HG02973 (cell line): ENCODE data around the gene GPR39.
"Not testable (repeated sequence)": the region's sequence is repeated elsewhere in the genome, so short reads cannot be mapped to it uniquely, and the experiment has no call there.

Experiments
- ATAC-seq: cut with Tn5 transposase; IDR thresholded peaks from one replicate; pipeline ENCODE4 v1.9.1; 2021; ENCODE audit warnings: moderate library complexity; ENCODE audit not compliant: unreplicated experiment

Gene GPR39

DNA sequence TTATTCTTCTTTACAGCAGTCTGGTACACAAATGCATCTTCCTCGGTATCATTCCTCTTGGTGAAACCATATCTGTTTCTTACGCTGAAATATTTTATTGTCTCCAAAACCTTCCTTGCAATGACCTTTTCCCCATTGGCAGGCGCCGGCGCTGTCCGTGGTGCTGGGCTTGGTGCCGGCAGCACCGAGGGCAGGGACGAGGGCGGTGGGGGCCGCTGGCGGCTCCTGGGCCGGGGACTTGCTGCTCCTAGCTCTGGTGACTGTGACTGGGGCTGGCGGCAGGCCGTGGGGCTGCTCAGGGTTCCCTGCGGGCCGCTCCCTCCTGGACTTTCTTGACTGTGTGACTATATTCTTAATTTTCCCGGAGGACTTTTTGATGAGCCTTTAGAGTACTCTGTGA, 72.5 kb downstream of the GPR39 start:
- no peak for ATAC-seq

DNA sequence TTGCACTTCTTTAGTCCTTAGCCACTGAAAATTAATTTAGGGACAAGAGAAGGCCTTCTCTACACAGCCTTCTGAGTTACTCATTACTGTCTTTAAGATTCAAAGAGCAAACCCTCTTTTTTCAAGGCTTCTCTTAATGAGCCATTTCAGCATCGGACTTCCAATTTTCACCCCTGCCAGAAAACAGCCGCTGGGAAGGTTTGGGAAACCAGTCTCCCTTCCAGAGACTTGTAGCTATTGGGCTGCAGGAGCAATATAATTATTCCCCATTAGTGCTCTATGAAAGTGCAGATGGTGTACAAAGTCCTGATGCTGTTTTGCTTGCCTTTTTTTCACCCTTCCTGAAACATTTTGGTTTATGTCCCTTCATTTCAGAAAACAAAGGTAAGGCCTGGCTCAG, 79.3 kb downstream of the GPR39 start:
- no peak for ATAC-seq

DNA sequence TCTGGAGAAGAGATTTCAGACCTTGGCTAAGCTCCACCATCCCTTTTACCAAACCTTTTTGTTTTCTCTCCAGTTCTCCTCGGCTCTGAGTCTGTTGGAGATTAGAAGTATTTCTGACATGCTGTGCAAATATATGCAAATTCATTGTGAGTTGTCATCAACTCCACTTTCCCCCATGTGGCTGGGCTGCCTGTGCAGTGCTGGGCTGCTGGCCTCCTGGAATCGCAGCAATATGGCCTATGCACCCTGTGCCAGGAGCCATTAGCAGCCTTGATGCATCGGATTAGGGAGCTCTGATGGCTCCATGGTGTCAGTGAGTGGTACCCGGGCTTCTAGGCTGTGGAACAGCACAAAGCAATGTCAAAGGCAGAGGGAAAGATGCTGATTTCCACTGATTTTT, 80.0 kb downstream of the GPR39 start:
- ATAC-seq = no peak

DNA sequence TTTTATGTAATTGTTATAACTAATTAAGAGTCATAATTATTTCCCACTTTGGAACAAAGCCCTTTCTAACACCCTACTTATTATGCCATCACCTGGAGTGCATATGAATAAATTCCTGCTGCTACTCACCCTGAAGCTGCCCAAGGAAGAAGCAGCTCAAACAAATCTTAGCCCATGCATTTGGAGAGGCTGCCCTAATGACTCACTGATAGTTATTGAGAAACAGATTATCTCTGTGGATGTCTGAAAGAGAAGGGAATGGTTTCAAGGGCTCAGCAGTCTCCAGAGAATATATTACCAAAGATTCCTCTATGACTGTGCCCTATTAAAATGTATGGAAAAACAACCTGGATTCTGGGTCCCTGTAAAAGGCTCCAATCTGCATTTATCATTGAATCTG, 81.0 kb downstream of the GPR39 start:
- ATAC-seq = no peak

DNA sequence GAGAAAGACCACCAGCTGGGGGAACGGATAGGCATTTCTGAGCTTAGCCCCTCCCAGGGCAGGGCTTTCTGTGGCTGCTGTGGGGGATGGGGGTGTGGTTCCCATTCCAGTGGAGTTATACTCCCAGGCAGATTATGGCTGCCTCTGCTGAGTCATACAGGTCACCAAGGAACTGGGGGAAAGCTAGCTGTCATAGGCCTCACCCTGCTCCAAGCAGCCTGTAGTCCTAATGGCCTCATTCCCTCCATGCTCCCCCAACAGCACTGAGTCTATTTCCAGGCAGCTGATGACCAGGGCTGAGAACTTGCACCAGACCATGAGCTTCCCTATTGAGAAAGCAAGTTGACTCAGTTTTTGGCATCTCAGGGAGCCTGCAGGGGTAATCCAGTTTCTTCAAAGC, 87.1 kb downstream of the GPR39 start:
- no peak for ATAC-seq

DNA sequence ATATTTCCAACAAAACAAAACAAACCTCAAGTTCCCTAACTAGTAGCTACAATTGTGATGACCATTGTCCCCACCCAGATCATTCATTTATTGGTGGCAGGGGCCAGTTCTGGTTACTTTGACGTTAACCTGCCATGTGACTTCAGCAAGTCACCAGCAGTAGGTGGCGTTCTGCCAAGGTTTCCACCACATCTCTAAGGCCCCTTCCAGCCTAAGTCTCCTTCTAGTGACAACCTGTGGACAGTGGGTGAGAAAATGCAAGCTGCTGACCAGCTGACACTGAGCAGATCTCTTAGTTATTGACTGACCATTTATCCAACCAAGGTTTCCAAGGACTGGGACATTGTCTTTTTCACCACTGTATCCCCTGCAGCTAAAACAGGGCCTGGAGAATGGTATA, 98.4 kb downstream of the GPR39 start:
- no peak for ATAC-seq

DNA sequence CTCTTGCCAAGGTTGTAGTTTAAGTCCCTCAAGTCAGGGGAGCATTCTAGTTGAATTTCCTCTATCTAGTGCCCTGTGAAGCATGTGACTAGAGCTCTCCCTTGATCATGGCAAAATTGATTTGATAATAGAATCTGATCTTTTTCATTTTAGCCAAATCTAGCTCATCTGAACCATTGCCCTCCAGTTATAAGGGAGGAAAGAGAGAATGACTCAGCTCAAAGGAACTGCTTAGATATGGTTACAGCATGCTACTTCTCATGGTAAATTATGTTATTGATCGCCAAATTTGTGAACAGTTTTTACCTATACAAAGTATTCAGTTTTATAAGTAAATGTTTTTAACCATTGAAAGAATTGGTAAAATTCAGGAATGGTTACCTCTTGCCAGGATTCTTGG, 100.8 kb downstream of the GPR39 start:
- ATAC-seq = no peak

DNA sequence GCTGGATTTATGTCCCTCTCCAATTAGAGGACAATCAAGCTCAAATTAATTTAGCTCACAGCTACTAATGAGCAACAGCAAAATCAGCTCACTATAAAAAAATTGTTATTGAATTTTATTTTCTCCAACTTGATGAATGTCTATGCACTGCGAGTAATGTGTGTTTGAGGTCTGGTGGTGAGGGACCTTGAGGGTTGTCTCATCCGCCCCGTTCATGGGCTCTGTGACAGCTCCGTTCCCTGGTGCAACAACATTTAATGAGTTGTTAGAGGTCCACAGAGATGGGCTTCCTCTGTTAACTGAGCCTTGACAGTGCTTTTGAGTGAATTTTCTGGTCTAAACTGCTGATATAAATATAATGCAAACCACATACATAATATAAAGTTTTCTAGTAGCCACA, 101.7 kb downstream of the GPR39 start:
- ATAC-seq = no peak

DNA sequence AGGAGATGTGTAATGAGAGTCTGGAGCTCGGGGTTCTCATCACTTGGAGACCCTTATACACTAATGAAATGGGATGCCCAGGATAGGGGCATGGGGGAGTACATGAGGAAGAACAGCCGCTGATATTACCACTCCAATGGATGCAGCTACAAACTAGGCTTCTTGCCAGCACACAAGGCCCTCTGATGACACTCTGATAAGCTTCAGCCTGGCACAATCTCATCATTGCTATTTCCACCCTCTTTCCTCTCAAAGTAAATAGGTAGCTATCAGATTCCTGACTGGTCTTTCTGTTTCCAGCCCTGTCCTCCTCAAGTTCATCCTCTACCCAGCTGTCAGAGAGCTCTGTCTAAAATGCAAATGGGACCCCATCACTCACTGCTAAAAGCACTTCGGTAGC, 103.0 kb downstream of the GPR39 start:
- no peak for ATAC-seq

DNA sequence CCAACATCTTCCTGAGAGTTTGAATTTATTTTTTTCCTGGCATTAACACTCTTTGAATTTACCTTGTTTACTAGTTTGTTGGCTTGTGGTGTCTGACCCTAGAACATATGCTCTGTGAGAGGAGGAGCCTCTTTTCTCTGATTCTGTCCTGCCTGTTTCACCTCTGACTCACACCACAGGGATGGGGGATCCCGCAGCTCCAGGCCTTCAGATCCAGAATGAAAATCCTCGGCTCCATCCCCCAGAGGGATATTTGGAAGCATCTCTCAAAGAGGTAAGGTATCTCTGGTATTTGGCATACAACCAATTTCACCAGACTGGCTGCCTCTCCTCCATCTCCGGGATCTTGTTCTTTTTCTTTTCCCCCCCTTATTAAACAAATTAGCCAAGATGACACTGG, 104.7 kb downstream of the GPR39 start:
- ATAC-seq = no peak

DNA sequence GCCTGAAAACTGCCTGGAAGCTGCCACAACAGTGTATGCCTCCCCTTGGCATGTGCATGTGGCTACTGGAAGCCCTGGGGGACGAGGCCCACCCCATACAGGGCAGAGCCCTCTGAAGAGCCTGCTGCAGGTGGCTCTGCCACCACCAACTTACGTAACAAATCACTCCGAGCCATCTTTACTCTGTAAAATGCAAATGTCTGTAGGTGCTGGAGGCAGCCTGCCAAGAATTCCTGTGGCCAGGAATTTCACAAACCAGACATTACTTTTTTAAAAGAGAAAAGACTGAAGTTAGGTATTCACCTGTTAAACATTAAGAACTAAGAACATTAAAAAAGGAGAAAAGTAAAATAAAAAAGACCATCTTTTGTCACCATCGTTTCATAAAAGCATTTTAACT, 106.3 kb downstream of the GPR39 start:
- no peak for ATAC-seq

DNA sequence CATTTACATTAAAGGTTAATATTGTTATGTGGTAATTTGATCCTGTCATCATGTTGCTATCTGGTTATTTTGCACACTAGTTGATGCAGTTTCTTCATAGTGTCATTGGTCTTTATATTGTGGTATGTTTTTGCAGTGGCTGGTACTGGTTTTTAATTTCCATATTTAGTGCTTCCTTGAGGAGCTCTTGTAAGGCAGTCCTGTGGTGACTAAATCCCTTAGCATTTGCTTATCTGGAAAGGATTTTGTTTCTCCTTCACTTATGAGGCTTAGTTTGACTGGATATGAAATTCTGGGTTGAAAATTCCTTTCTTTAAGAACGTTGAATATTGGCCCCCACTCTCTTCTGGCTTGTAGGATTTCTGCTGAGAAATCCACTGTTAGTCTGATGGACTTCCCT, 120.5 kb downstream of the GPR39 start:
- ATAC-seq = not testable (repeated sequence)

DNA sequence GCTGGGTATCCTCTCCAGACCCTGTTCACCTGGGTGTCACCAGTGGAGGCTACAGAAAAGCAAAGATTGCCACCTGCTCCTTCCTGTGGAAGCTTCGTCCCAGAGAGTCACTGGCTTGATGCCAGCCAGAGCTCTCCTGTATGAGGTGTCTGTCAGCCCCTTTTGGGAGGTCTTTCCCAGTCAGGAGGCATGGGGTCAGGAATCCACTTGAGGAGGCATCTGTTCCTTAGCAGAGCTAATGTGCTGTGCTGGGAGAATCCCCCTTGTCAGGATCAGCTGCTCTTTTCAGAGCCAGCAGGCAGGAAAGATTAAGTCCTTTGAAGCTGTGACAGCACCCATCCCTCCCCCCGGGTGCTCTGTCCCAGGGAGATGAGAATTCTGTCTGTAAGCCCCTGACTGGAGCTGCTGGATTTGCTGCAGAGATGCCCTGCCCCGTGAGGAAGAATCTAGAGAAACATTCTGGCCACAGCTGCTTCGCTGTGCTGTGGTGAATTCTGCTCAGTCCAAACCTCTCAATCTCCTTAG, 121.8 kb downstream of the GPR39 start:
- ATAC-seq = no peak

DNA sequence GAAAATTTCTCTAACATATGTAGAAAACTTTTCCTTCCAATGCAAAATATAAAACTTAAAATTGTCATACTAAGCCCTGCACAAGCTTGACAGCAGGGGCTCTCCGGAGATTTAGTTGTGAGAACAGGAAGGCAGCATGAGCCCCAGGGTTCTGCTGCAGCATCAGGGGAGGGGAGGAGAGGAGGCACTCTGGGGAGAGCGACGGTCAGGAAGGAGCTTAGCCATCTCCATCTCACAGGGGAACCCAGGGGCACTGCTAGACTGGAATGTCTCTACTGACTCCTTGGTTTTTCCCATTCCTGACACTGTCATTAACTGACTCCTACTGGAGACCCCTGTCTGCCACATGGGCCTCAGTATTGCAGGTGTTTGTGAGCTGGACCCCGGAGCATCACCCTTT, 123.6 kb downstream of the GPR39 start:
- no peak for ATAC-seq

DNA sequence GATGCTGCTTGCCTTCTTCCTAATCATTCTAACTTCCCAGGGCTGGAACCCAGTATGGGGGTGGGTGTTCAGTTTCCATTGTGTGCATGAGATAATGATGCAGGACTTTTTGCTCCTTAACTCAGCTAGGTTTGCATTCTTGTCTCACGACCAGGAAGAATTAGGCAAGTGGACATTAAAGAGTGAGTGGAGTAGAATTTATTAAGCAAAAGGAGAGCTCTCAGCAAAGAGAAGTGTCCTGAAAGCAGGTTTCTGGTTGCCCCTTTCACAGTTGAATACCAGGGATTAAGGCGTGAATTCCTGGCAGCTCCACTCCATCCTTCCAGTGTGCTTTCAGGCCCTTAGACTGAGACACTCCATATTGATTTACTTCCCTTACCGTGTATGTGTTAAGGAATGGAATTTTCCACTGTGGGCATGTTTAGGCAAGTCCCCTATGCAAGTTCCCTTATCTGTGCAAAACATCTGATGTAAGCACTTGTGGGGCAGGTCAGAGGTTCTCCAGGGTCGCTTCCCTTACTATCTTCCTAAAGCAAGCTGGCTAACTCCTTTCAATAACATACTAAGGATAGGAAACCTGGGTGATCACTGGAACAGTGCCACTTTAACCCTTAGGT, 126.5 kb downstream of the GPR39 start:
- no peak for ATAC-seq

DNA sequence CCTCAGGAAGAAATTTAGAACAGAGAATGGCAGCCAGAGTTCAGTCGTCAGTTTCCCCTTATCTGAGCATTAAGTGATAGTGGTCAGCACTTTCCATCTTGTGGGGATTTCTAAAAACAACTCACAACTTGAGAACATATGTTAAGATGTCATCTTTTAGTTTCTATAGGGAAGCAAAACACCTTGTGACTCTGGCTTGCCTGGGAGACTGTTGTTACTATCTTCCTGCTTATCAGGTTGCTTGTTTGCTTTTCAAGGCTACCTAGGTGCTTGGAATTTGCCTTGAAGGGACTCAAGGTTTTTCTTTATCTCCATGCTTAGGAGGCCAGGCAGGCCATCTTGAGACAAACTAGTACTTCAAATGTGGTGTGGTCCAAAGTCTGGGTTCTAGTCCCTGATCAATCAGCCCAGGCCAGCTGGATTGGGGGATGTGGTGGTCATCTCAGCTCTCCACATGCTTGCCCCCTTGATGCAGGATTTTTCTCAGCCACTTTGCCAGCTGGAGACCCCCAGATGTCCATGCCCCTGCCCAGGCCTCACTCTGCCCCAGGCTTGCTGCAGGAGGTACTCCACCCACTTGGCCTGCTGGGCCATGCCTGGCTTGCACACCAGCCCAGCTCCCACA, 127.5 kb downstream of the GPR39 start:
- no peak for ATAC-seq

DNA sequence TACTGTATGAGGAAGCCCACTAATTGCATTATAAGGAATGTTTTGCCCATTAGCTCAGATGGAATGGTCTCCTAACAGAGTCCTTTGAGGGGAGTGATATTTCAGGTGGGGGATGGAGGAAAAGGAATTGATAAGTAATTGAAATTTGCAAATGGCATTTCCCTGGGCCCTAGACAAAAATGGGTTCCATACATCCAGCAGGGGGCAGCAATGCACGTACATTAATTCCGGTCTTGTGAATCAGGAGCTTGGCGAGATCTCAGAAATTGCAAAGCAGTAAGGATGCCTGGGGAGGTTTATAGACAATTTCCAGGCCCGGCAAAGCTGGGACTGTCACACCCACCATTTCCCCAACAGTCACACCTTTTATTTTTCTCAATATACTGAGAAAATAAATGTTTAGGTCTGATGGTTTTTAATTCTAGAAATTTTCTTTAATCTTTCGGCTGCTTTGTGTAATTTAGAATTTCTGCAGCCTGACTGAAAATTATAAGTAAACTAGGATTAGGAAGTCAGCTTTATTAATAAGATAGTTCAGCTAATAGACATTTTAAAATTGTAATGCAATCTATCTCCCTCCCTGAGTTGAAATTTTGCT, 130.6 kb downstream of the GPR39 start:
- ATAC-seq = no peak

DNA sequence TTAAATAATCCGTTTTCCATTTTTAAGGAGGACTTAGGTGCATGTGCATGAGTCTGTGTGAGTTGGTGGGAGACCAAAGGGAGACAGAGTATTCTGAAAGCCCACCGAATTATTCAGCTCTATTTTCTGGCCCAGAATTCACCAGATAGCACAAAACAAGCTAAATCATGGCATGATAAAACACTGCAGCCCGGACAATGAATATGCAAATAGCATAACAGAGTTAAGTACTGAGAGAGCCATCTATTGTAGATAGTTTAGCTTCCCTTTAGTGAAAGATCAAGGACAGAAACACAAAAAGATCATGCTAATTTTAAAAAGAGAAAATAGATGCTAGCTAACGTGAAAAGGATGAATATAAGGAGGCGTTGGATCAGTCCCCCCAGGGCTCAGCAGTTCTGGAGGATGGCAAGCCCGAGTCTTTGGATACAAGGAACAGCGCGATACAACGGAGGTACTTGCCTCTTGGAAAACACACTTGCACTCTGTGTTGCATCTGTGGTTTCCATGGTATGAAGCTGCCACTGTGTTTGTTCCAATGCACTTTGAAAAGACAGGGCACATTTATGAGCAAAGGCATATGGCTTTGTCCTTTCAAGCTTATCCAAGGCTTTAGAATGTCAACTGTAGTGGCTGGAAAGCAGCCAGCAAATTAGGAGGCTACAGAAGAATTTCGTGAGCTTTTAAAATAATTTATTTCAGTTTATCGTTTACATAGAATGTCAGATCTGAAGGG, 133.5 kb downstream of the GPR39 start:
- no peak for ATAC-seq

DNA sequence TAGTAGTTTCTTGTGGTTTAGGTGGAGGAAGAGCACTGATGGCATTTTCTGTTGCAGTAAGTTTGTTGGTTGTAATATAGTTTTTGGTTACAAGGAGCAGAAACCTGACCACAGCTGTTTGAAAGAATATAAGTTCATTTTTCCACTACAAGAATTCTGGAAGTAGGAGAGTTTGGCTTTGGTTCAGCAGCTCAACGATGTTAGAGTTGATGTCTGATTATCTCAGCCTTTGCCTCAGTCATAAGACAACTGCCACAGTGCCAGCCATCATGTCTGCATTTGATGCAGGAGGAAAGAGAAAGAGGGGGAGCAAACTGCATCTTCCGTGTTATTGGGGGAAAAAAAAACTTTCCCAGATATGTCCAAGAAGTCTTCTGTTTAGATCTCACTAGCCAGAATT, 134.3 kb downstream of the GPR39 start:
- ATAC-seq = no peak

DNA sequence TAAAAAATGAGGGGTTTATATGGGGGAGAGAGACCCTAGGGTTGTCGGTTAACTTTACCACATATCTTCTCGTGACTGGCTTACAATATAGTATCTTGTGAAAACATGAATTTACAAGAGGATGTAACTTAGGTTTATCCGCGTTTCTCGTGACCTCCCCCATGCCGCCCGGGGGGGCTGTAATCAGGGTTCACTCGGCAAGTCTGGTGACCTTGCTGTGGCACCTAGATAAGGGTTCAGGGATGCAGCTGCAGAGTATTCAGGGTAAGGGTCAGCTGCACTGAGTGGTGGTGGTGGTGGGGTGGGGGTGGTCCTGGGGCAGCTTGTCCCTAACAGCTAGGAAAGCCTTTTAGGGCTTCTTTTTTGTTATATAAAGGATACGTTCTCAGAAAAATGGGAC, 141.1 kb downstream of the GPR39 start:
- ATAC-seq = no peak

DNA sequence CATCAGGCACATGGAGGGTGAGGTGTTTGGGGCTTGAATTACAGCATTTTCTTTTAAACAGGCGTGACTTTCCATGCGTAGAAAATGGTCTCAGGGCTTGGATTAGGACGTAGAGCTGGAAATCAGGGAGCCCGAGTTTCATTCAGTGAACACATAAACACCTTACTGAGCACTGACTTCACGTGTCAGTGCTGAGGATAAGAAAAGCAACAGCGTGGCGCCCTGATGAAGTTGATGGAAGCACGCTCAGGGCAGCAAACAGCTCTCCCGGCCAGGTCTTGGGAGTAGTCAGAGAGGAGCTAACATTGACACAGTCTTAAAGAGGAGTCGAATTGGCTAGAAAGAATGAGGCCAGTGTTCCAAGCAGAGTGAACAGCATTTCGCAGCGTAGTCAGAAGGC, 142.7 kb downstream of the GPR39 start:
- ATAC-seq = no peak

DNA sequence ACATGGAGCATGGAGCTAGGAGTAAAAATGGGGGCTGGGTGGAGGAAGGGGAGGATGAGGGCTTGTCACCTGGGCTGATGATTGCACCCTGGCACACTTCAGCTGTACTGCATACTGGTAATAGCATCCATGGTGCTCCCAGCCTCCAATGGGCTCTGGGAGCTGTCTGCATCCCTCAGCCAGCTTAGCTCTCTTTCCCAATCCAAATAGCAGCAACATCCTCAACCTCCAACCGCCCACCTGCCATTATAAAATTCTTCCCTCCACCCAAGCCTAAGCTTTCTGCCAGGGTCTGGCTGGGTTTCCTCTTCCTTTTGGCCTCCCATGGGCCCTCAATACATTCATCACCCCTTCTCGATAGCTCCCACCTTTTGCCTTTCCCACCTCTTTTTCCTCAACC, 143.3 kb downstream of the GPR39 start:
- no peak for ATAC-seq
